PC-3 (cell line): ENCODE measurements around the gene SNX8. TPM values are rescaled to one million over a fixed set of nuclear protein-coding genes. Genes with fewer than 3 reads are reported as not detected.
A peak's percentile ranks its signal among the peaks of the same experiment; 100 is the strongest.

Source experiments
- ATAC-seq: fragments of 200-7000 bp; cut with Tn5 transposase; 2 replicates; pipeline ENCODE4 v1.9.1; 2020; ENCODE audit warnings: mild to moderate bottlenecking, moderate library complexity
- BruUV-seq: library from RNA; stranded (reverse); fragments of 400-500 nt; replicated peaks from 2 replicates; lab custom pipeline; 2021; lab: Mats Ljungman, UMichigan
- CTCF ChIA-PET: fragments of 300-600 bp; sonication (Branson Sonifier 250); formaldehyde crosslinking; loops from one replicate; lab custom pipeline; 2022; ENCODE audit warnings: antibody characterized with exemption; lab: Charles Lee
- POLR2A ChIA-PET: fragments of 300-600 bp; sonication (Branson Sonifier 250); formaldehyde crosslinking; loops from one replicate; lab custom pipeline; 2022; ENCODE audit warnings: antibody characterized with exemption; ENCODE audit not compliant: unreplicated experiment; lab: Charles Lee
- DNase-seq: peaks from one replicate; pipeline ENCODE4 v3.0.0-alpha.2; 2015
- H2AFZ ChIP-seq: fragments of 300-600 bp; sonication (generic); 2 replicates; pipeline ENCODE4 v1.6.0; 2016; ENCODE audit warnings: antibody characterized with exemption, low read length
- H3F3A ChIP-seq: fragments of 300-600 bp; sonication (generic); one replicate; pipeline ENCODE4 v1.6.0; 2017; ENCODE audit warnings: antibody characterized with exemption, low read length, control low read depth, mild to moderate bottlenecking; ENCODE audit not compliant: unreplicated experiment
- H3K27ac ChIP-seq: fragments of 300-600 bp; sonication (generic); 2 replicates; pipeline ENCODE4 v1.5.1; 2016; ENCODE audit warnings: mild to moderate bottlenecking, low read length
- H3K27me3 ChIP-seq: fragments of 300-600 bp; sonication (generic); 2 replicates; pipeline ENCODE4 v1.6.1; 2016; ENCODE audit warnings: low read length, mixed read lengths
- H3K36me3 ChIP-seq: fragments of 300-600 bp; sonication (generic); 2 replicates; pipeline ENCODE4 v1.6.1; 2016; ENCODE audit warnings: low read depth, mixed run types, low read length, mixed read lengths
- H3K4me1 ChIP-seq: fragments of 300-600 bp; sonication (generic); 2 replicates; pipeline ENCODE4 v1.5.1; 2016; ENCODE audit warnings: low read length; ENCODE audit not compliant: insufficient read depth
- H3K4me2 ChIP-seq: fragments of 300-600 bp; sonication (generic); 2 replicates; pipeline ENCODE4 v1.6.0; 2016; ENCODE audit warnings: low read length
- H3K4me3 ChIP-seq: fragments of 300-600 bp; sonication (generic); 2 replicates; pipeline ENCODE4 v1.5.1; 2016; ENCODE audit warnings: mild to moderate bottlenecking, low read length, mixed read lengths
- H3K79me2 ChIP-seq: fragments of 300-600 bp; sonication (generic); 2 replicates; pipeline ENCODE4 v1.6.1; 2017; ENCODE audit warnings: low read length, mixed read lengths
- H3K9ac ChIP-seq: fragments of 300-600 bp; sonication (generic); 2 replicates; pipeline ENCODE4 v1.6.0; 2016; ENCODE audit warnings: mild to moderate bottlenecking, low read length
- H3K9me2 ChIP-seq: fragments of 300-600 bp; sonication (generic); replicated peaks from 2 replicates; pipeline ENCODE4 v1.6.1; 2016; ENCODE audit warnings: mixed run types, low read length, mixed read lengths
- H3K9me3 ChIP-seq: fragments of 300-600 bp; sonication (generic); 2 replicates; pipeline ENCODE4 v1.6.1; 2016; ENCODE audit warnings: low read length, mixed read lengths
- H4K20me1 ChIP-seq: fragments of 300-600 bp; sonication (generic); 2 replicates; pipeline ENCODE4 v1.6.1; 2016; ENCODE audit warnings: low read length, mixed read lengths
- CTCF ChIP-seq: fragments of 300-600 bp; sonication (generic); conservative IDR thresholded peaks from 2 replicates; pipeline ENCODE4 v1.5.1; 2017; ENCODE audit warnings: antibody characterized with exemption, low read depth, mild to moderate bottlenecking, low read length
- EZH2 ChIP-seq: fragments of 300-600 bp; sonication (generic); IDR thresholded peaks from one replicate; pipeline ENCODE4 v1.6.1; 2017; ENCODE audit warnings: antibody characterized with exemption, mild to moderate bottlenecking, low read length; ENCODE audit not compliant: unreplicated experiment
- EZH2phosphoT487 ChIP-seq: fragments of 300-600 bp; sonication (generic); IDR thresholded peaks from 2 replicates; pipeline ENCODE4 v1.6.1; 2018; ENCODE audit warnings: mild to moderate bottlenecking, antibody characterized with exemption, low read length, borderline replicate concordance
- intact Hi-C: fragments of 100-400 bp; cut with micrococcal nuclease; formaldehyde crosslinking; loops from 2 replicates; pipeline ENCODE4 v1.9.0; 2023
- total RNA-seq: library from RNA; depleted of rRNA; stranded (reverse); fragments of >200 nt; gene quantifications from 2 replicates; pipeline ENCODE4 v1.2.3, GENCODE V29; 2014

SNX8 gene
- total RNA-seq, 1 experiment from 2014 or later = 12.3 TPM

- no peak for ATAC-seq
- no TSS peak for BruUV-seq
Observed at GRCh38 chr7:2261611-2262010, 52.6 kb downstream of the SNX8 start.

GRCh38 chr7:2260820-2261219 is 53.4 kb downstream of the SNX8 start:
- Histone ChIP-seq H4K20me1 (no peaks in the 10 kb centered on the region), H3K79me2 (no peaks in the 10 kb centered on the region), H3K4me1 (peaks cover 23% of the 10 kb centered on the region), H3K27ac (peak overlapping the region; percentile 44), H3K4me3 (no peak overlapping the region), H3K9me2 (no peaks in the 10 kb centered on the region), H3F3A (no peaks in the 10 kb centered on the region), H3K27me3 (no peaks in the 10 kb centered on the region), H3K4me2 (no peak overlapping the region), H3K9ac (no peak overlapping the region), H2AFZ (no peak overlapping the region), H3K36me3 (no peaks in the 10 kb centered on the region), H3K9me3 (no peaks in the 10 kb centered on the region)
- DNase-seq = peak; percentile 98
- CTCF ChIA-PET = interaction anchor here (0.5 to 0.6 kb wide), 2 partner anchors 25 to 49 kb away, joined by 3 read pairs; no protein-coding TSS in a partner anchor
- peak; percentile 92 for ATAC-seq
- POLR2A ChIA-PET = no interaction called here
- TF ChIP-seq EZH2 (no peak), EZH2phosphoT487 (no peak), CTCF (no peak)
- BruUV-seq = no TSS peak
- intact Hi-C loops = loop anchor here (5.0 kb wide), 1 partner anchor 51 kb away; the partner anchor contains the start of gene SNX8

More at GRCh38 chr7:2261611-2262010, 52.6 kb downstream of the SNX8 start:
- H3K4me2 ChIP-seq = no peak overlapping the region
- H3K4me1 ChIP-seq = peaks cover 18% of the 10 kb centered on the region
- H2AFZ ChIP-seq = no peak overlapping the region
- H3K79me2 ChIP-seq = no peaks in the 10 kb centered on the region
- H3K36me3 ChIP-seq = no peaks in the 10 kb centered on the region
- no peak overlapping the region for H3K4me3 ChIP-seq
- H3K27ac ChIP-seq = no peak overlapping the region
- H3K27me3 ChIP-seq = no peaks in the 10 kb centered on the region
- intact Hi-C loops = loop anchor here (5.0 kb wide), 1 partner anchor 51 kb away; the partner anchor contains the start of gene SNX8
- TF ChIP-seq EZH2phosphoT487 (no peak), CTCF (no peak)
- H3K9me3 ChIP-seq = no peaks in the 10 kb centered on the region
- H3K9ac ChIP-seq = no peak overlapping the region
- H3F3A ChIP-seq = no peaks in the 10 kb centered on the region
- DNase-seq = no peak
- H4K20me1 ChIP-seq = no peaks in the 10 kb centered on the region
- ChIA-PET CTCF (no interaction called here), POLR2A (no interaction called here)
- no peaks in the 10 kb centered on the region for H3K9me2 ChIP-seq

GRCh38 chr7:2259480-2259879 is 54.8 kb downstream of the SNX8 start:
- no TSS peak for BruUV-seq
- ChIA-PET CTCF (no interaction called here), POLR2A (no interaction called here)

More at GRCh38 chr7:2259480-2259879, 54.8 kb downstream of the SNX8 start:
- TF ChIP-seq CTCF (no peak), EZH2 (no peak), EZH2phosphoT487 (no peak)
- Histone ChIP-seq H3K4me3 (no peak overlapping the region), H3K9me3 (no peaks in the 10 kb centered on the region), H3K9ac (no peak overlapping the region), H3K79me2 (no peaks in the 10 kb centered on the region), H3K27me3 (no peaks in the 10 kb centered on the region), H3K9me2 (no peaks in the 10 kb centered on the region), H3K36me3 (no peaks in the 10 kb centered on the region), H4K20me1 (no peaks in the 10 kb centered on the region), H3K4me1 (peaks cover 35% of the 10 kb centered on the region), H2AFZ (no peak overlapping the region), H3K27ac (no peak overlapping the region), H3K4me2 (no peak overlapping the region), H3F3A (no peaks in the 10 kb centered on the region)
- DNase-seq (no peak), ATAC-seq (no peak)
- intact Hi-C loops = no loop called here
